Measurements from ENCODE around the gene SCAI. TPM values are rescaled to one million over a fixed set of nuclear protein-coding genes. Genes with fewer than 3 reads are reported as not detected.

Gene SCAI
- total RNA-seq, 2 experiments from 2014 or later: 10.7 to 10.8 TPM

- peak; percentile 90 for ATAC-seq
- no peak overlapping the region for H3K4me3 Mint-ChIP-seq
- H3K36me3 Mint-ChIP-seq (ENCODE audit: low read depth): peaks cover 59% of the 10 kb centered on the region
- H3K27ac Mint-ChIP-seq: peak overlapping the region; percentile 61
- DNase-seq: peak; percentile 69
- H3K9me3 Mint-ChIP-seq (ENCODE audit: insufficient read depth): no peaks in the 10 kb centered on the region
- peaks cover 18% of the 10 kb centered on the region for H3K4me1 Mint-ChIP-seq (ENCODE audit: low read depth)
- ChIA-PET POLR2A (interaction anchor here (2.1 kb wide), 1 partner anchor 33 kb away, joined by 5 read pairs; no protein-coding TSS in a partner anchor), CTCF (interaction anchor here (1.1 to 2.4 kb wide), 8 partner anchors 9 to 122 kb away, joined by 3 to 14 read pairs (median 10); partner anchors contain the start of genes ARPC5L, RPL35 and WDR38)
- H3K27me3 Mint-ChIP-seq (ENCODE audit: low read depth): no peaks in the 10 kb centered on the region
Observed at GRCh38 chr9:124894741-124895170, 248.6 kb downstream of the SCAI start.

GRCh38 chr9:124894035-124894740 lies 249.1 kb downstream of the SCAI start:
- H3K27me3 Mint-ChIP-seq (ENCODE audit: low read depth): no peaks in the 10 kb centered on the region
- POLR2A ChIA-PET: interaction anchor here (1.5 to 2.1 kb wide), 2 partner anchors 24 to 33 kb away, joined by 5 to 6 read pairs; no protein-coding TSS in a partner anchor
- H3K27ac Mint-ChIP-seq: peak overlapping the region; percentile 61
- peaks cover 59% of the 10 kb centered on the region for H3K36me3 Mint-ChIP-seq (ENCODE audit: low read depth)
- H3K4me3 Mint-ChIP-seq: no peak overlapping the region
- no peaks in the 10 kb centered on the region for H3K9me3 Mint-ChIP-seq (ENCODE audit: insufficient read depth)
- ATAC-seq: no peak
- H3K4me1 Mint-ChIP-seq (ENCODE audit: low read depth): peaks cover 18% of the 10 kb centered on the region
- CTCF ChIA-PET: interaction anchor here (1.1 to 2.4 kb wide), 9 partner anchors 8 to 122 kb away, joined by 3 to 14 read pairs (median 9); partner anchors contain the start of genes ARPC5L, RPL35 and WDR38
- no peak for DNase-seq

Other genes starting within 250 kb of the SCAI start
- gene GOLGA1, start 202.4 kb downstream of the SCAI start, total RNA-seq: 10 to 100 TPM; 14.0 to 16.2 TPM
- gene PPP6C, start 46.3 kb upstream of the SCAI start, total RNA-seq: 10 to 100 TPM; 47.2 to 51.9 TPM
- 10 to 100 TPM; 15.0 to 15.3 TPM for gene RABEPK, start 57.0 kb upstream of the SCAI start, total RNA-seq
- gene HSPA5, start 97.8 kb upstream of the SCAI start, total RNA-seq: 100 to 1,000 TPM; 146 to 148 TPM
- 10 to 100 TPM; 52.1 to 59.4 TPM for gene GAPVD1, start 118.3 kb upstream of the SCAI start, total RNA-seq